HEK293T (cell line): Measurements from ENCODE around the gene ARNT2.

Source experiments
- CTCF ChIA-PET: fragments of 350-600 bp; formaldehyde crosslinking; extraction: SDS; loops from one replicate; lab custom pipeline; 2021; ENCODE audit warnings: antibody characterized with exemption, inconsistent platforms; lab: Yijun Ruan, JAX
- POLR2A ChIA-PET: fragments of 350-600 bp; formaldehyde crosslinking; extraction: SDS; loops from one replicate; lab custom pipeline; 2020; ENCODE audit warnings: antibody characterized with exemption, inconsistent platforms; lab: Yijun Ruan, JAX
- DNase-seq: peaks from one replicate; pipeline ENCODE4 v3.0.0; 2012; ENCODE audit warnings: mixed read lengths; ENCODE audit errors: extremely low spot score
- ARNT ChIP-seq: fragments of 450-650 bp; IDR thresholded peaks from 2 replicates; pipeline ENCODE4 v1.6.1; 2017; ENCODE audit warnings: mild to moderate bottlenecking
- BHLHE40 ChIP-seq: fragments of 450-650 bp; IDR thresholded peaks from 2 replicates; pipeline ENCODE4 v1.6.1; 2016; ENCODE audit warnings: mild to moderate bottlenecking, moderate library complexity, borderline replicate concordance
- CTBP1 ChIP-seq: fragments of 450-650 bp; IDR thresholded peaks from 2 replicates; pipeline ENCODE4 v1.6.1; 2016; ENCODE audit warnings: borderline replicate concordance
- ELF4 ChIP-seq: fragments of 450-650 bp; IDR thresholded peaks from 2 replicates; pipeline ENCODE4 v1.6.1; 2017; ENCODE audit warnings: antibody characterized with exemption
- FOXA1 ChIP-seq: fragments of 450-650 bp; IDR thresholded peaks from 2 replicates; pipeline ENCODE4 v1.6.1; 2016; ENCODE audit warnings: mild to moderate bottlenecking
- FOXK2 ChIP-seq: fragments of 450-650 bp; IDR thresholded peaks from 2 replicates; pipeline ENCODE4 v1.6.1; 2016; ENCODE audit warnings: mild to moderate bottlenecking
- FOXM1 ChIP-seq: fragments of 450-650 bp; IDR thresholded peaks from 2 replicates; pipeline ENCODE4 v1.6.1; 2017; ENCODE audit warnings: mild to moderate bottlenecking, borderline replicate concordance
- HDGF ChIP-seq: fragments of 450-650 bp; IDR thresholded peaks from 2 replicates; pipeline ENCODE4 v1.6.1; 2017; ENCODE audit warnings: antibody characterized with exemption, borderline replicate concordance
- L3MBTL2 ChIP-seq: fragments of 450-650 bp; conservative IDR thresholded peaks from 2 replicates; pipeline ENCODE4 v1.6.1; 2016; ENCODE audit warnings: mild to moderate bottlenecking
- LEF1 ChIP-seq: fragments of 450-650 bp; IDR thresholded peaks from 2 replicates; pipeline ENCODE4 v1.6.1; 2017; ENCODE audit warnings: mild to moderate bottlenecking, borderline replicate concordance
- NFRKB ChIP-seq: fragments of 450-650 bp; IDR thresholded peaks from 2 replicates; pipeline ENCODE4 v1.6.1; 2016; ENCODE audit warnings: mild to moderate bottlenecking, moderate library complexity
- SP1 ChIP-seq: fragments of 450-650 bp; IDR thresholded peaks from 2 replicates; pipeline ENCODE4 v1.6.1; 2017
- SUZ12 ChIP-seq: fragments of 450-650 bp; IDR thresholded peaks from 2 replicates; pipeline ENCODE4 v1.6.1; 2016; ENCODE audit warnings: mild to moderate bottlenecking
- TARDBP ChIP-seq: fragments of 450-650 bp; IDR thresholded peaks from 2 replicates; pipeline ENCODE4 v1.6.1; 2016
- ZNF384 ChIP-seq: fragments of 450-650 bp; IDR thresholded peaks from 2 replicates; pipeline ENCODE4 v1.6.1; 2016
- TF ChIP-seq, protein P1 (sequence below): fragments of 450-650 bp; IDR thresholded peaks from 2 replicates; pipeline ENCODE4 v1.6.1; 2016

ARNT2 gene

DNA sequence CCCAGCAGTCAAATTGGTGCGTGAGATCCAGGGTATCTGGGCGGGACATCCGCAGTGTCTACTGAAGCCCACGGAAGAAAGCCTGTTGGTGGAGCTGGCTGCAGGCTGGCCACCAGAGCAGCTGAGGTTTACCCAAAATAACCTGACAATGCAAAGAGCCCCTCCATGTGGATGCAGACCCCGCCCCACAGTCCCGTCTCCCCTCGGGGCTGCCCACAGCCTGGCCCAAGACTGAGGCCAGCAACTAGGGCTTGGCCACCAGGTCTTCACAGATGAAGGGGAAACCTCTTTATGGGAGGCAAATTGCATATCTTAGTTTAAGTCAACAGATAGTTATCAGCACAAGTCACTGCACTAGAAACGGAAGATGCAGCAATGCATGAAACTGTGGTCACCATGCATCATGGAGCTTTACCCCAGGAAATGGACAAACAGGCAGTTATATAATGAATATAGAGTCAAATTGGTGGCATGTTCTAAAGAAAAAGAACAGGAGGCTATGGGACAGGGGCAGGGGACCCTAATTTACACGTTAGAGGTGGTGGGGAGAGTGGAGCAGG lies 86.3 kb downstream of the ARNT2 start:
- ChIA-PET POLR2A (no interaction called here), CTCF (no interaction called here)
- TF ChIP-seq TARDBP (no peak), ZNF384 (no peak), L3MBTL2 (no peak), SUZ12 (no peak), ELF4 (no peak), FOXM1 (no peak), ARNT (no peak), CTBP1 (no peak), BHLHE40 (no peak), LEF1 (no peak)
- TF ChIP-seq, protein P1, sequence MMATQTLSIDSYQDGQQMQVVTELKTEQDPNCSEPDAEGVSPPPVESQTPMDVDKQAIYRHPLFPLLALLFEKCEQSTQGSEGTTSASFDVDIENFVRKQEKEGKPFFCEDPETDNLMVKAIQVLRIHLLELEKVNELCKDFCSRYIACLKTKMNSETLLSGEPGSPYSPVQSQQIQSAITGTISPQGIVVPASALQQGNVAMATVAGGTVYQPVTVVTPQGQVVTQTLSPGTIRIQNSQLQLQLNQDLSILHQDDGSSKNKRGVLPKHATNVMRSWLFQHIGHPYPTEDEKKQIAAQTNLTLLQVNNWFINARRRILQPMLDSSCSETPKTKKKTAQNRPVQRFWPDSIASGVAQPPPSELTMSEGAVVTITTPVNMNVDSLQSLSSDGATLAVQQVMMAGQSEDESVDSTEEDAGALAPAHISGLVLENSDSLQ = no peak
- DNase-seq = no peak

DNA sequence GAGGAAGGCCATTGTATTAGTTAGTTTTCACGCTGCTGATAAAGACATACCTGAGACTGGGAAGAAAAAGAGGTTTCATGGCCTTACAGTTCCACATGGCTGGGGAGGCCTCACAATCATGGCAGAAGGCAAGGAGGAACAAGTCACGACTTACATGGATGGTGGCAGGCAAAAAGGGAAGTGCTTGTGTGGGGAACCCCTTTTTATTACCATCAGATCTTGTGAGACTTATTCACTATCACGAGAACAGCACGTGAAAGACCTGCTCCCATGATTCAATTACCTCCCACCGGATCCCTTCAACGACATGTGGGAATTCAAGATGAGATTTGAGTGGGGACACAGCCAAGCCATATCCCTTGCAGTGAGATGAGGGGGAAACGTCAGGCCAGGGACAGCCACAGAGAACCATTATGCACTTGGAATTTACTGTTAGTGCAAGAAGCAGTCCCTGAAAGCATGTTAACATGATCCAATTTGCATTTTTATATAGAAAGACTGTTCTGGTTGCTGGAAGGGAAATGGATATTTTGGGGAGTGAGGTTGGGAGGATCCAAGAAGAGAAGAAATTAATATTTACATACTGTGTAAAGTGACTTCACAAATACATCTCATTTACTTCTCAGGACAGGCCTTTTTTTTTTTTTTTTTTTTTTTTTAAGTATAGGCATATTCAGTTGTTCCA lies 87.1 kb downstream of the ARNT2 start:
- POLR2A ChIA-PET = no interaction called here
- TF ChIP-seq LEF1 (no peak), NFRKB (no peak), FOXK2 (no peak), SP1 (no peak), FOXA1 (no peak), FOXM1 (no peak), CTBP1 (no peak), L3MBTL2 (no peak), ARNT (no peak), SUZ12 (no peak), ELF4 (no peak), HDGF (no peak), ZNF384 (no peak), TARDBP (no peak), BHLHE40 (no peak)
- TF ChIP-seq, protein P1 = no peak
- no peak for DNase-seq
- CTCF ChIA-PET = no interaction called here

DNA sequence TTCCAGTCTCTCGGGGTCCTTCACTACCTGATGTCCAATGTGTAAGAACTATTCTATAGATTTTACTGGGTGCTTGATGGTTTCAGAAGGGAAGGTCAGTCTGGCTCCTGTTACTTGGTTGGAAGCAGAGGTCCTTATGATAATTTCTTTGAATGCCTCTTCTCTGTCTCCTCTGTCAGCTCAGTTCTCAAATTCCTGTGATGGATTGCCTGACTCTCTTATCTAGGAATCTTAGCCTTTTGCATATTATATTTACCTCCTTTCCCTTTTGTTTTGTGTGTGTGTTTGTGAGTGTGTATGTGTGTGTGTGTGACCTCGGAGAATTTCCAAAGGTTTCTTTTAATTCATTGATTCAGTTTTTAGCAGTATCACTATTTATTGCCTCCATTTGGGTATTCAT lies 88.2 kb downstream of the ARNT2 start:
- CTCF ChIA-PET = no interaction called here
- POLR2A ChIA-PET = no interaction called here
- no peak for DNase-seq
- TF ChIP-seq L3MBTL2 = no peak
- TF ChIP-seq TARDBP = no peak
- TF ChIP-seq FOXK2 = no peak
- no peak for TF ChIP-seq FOXM1
- no peak for TF ChIP-seq FOXA1
- TF ChIP-seq BHLHE40 = no peak
- no peak for TF ChIP-seq ELF4
- TF ChIP-seq, protein P1 = no peak
- TF ChIP-seq ZNF384 = no peak
- TF ChIP-seq SP1 = no peak
- no peak for TF ChIP-seq NFRKB
- TF ChIP-seq CTBP1 = no peak
- TF ChIP-seq ARNT = no peak
- TF ChIP-seq LEF1 = no peak
- no peak for TF ChIP-seq HDGF
- TF ChIP-seq SUZ12 = no peak

DNA sequence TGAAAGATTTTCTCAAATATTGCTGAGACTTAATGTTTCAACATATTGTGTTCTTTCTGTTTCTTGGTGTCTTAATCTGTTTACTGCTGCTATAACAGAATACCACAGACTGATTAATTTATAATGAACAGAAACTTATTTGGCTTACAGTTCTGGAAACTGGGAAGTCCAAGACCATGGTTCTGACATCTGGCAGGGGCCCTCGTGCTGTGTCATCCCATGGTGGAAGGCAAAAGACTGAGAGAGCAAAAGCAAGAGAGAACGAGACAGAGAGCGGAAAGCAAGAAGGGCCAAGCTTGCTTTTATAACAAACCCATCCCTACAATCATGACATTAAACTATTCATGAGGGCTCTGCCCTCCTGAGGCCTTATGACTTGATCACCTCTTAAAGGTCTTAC lies 88.7 kb downstream of the ARNT2 start:
- TF ChIP-seq HDGF = no peak
- TF ChIP-seq ELF4 = no peak
- TF ChIP-seq FOXM1 = no peak
- TF ChIP-seq FOXA1 = no peak
- no peak for TF ChIP-seq FOXK2
- no peak for TF ChIP-seq NFRKB
- no peak for TF ChIP-seq LEF1
- TF ChIP-seq SUZ12 = no peak
- TF ChIP-seq, protein P1 = no peak
- TF ChIP-seq ZNF384 = no peak
- no peak for TF ChIP-seq CTBP1
- POLR2A ChIA-PET = no interaction called here
- DNase-seq = no peak
- CTCF ChIA-PET = no interaction called here

DNA sequence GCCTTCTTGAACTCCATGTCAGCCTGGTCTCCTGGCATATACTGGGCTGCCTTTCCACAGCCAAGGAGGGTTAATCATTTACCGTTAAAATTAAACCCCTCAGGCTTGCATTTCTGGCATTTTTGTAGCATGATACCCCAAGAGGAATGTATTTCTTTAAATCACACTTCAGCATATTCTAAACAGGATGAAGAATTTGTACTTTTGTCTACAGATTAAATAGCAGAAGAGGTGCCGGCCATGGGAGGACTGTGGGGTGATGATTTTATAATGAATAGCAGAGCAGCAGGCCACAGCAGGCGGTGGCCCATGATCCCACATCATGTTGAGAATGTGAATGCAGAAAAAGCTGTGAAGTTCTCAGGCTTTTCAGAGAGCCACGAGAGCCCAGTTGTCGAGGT lies 90.2 kb downstream of the ARNT2 start:
- ChIA-PET POLR2A (no interaction called here), CTCF (no interaction called here)
- TF ChIP-seq NFRKB = no peak
- DNase-seq = no peak

DNA sequence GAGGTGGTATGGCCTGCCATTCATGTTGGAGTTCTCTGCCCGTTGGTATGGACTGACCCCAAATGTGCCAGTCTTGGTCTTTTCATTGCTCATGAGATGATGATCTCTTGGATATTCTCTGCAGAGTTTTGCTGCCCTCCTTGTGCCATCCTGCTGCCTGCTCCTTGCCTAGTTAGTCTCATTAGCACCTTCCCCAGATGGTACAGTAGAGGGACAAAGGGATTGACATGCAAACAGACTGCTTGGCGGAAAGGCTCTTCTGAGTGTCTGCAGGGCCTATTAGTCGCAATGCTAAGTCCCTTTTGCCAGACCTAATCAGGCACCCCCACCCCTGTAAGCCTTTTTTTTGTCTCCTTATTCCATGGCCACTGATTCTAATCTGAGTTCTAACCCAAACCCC lies 90.6 kb downstream of the ARNT2 start:
- POLR2A ChIA-PET = no interaction called here
- CTCF ChIA-PET = no interaction called here
- no peak for TF ChIP-seq FOXA1
- TF ChIP-seq ELF4 = no peak
- no peak for TF ChIP-seq FOXK2
- DNase-seq = no peak
